Skin of body (tissue), 3 donors: ENCODE measurements around the gene MMS19. TPM values are rescaled to one million over a fixed set of nuclear protein-coding genes. Genes with fewer than 3 reads are reported as not detected.
A peak's percentile ranks its signal among the peaks of the same experiment; 100 is the strongest.
"Not testable (repeated sequence)": the region's sequence is repeated elsewhere in the genome, so short reads cannot be mapped to it uniquely, and the experiment has no call there.

Source experiments
- DNase-seq: peaks from one replicate; lab custom pipeline; 2025; lab: John Stamatoyannopoulos, UW
- small RNA-seq: library from RNA; depleted of rRNA; stranded (forward); fragments of <200 nt; gene quantifications from one replicate; pipeline ENCODE3, GENCODE V24; 2014; ENCODE audit warnings: low replicate concordance
- total RNA-seq: library from RNA; depleted of rRNA; stranded (reverse); fragments of >200 nt; gene quantifications from one replicate; pipeline ENCODE4 v1.2.3, GENCODE V29; 2014

Gene MMS19
- total RNA-seq, 1 donor from 2014 or later, result 48.7 TPM

- no peak for DNase-seq
These were observed 71.2 kb downstream of the MMS19 start for GRCh38 chr10:97426776-97427570.

GRCh38 chr10:97425964-97426775, 72.1 kb downstream of the MMS19 start, which contains the start of gene PGAM1:
TSS of gene PGAM1 (plus strand) at chr10:97426191. CDS start at chr10:97426308, 117 bp downstream.
- peak; percentile 98 for DNase-seq

GRCh38 chr10:97423757-97424098, 74.5 kb downstream of the MMS19 start:
- DNase-seq, result not testable (repeated sequence)

- no peak for DNase-seq
These were observed 81.7 kb downstream of the MMS19 start for GRCh38 chr10:97416565-97416964.

- DNase-seq, result no peak
These were observed 85.3 kb downstream of the MMS19 start for GRCh38 chr10:97412891-97413304.

GRCh38 chr10:97411406-97411805, 86.8 kb downstream of the MMS19 start:
- DNase-seq, result no peak

- no peak for DNase-seq
These were observed 89.7 kb downstream of the MMS19 start for GRCh38 chr10:97408496-97408992.

Small RNA genes lying within 50 kb of the gene (small RNA-seq; reads per million reads assigned to genes)
- gene RF00019, result not detected

Other genes with a start within 250 kb of the MMS19 start
- gene ARHGAP19, start 205.8 kb downstream of the MMS19 start, total RNA-seq, result 16.0 TPM
- gene FRAT1, start 179.2 kb downstream of the MMS19 start, total RNA-seq, result 1.1 TPM
- 10.7 TPM for gene FRAT2, start 163.7 kb downstream of the MMS19 start, total RNA-seq
- 14.3 TPM for gene RRP12, start 97.1 kb downstream of the MMS19 start, total RNA-seq
- 94.6 TPM for gene PGAM1, start 72.2 kb downstream of the MMS19 start, total RNA-seq
- gene EXOSC1, start 52.4 kb downstream of the MMS19 start, total RNA-seq, result 21.0 TPM
- 20.7 TPM for gene ZDHHC16, start 52.2 kb downstream of the MMS19 start, total RNA-seq
- 5.6 TPM for gene UBTD1, start 502 bp upstream of the MMS19 start, total RNA-seq
- gene ANKRD2, start 74.4 kb upstream of the MMS19 start, total RNA-seq, result 6.4 TPM
- 0.99 TPM for gene HOGA1, start 86.0 kb upstream of the MMS19 start, total RNA-seq
- gene C10orf62, start 91.3 kb upstream of the MMS19 start, total RNA-seq, result 0.20 TPM
- gene MORN4, start 135.1 kb upstream of the MMS19 start, total RNA-seq, result 5.4 TPM
- gene PI4K2A, start 142.2 kb upstream of the MMS19 start, total RNA-seq, result 7.7 TPM
- gene AVPI1, start 188.8 kb upstream of the MMS19 start, total RNA-seq, result 18.2 TPM
- gene MARVELD1, start 215.3 kb upstream of the MMS19 start, total RNA-seq, result 17.3 TPM
- gene ZFYVE27, start 238.7 kb upstream of the MMS19 start, total RNA-seq, result 19.0 TPM